PFSK-1 (cell line): Measurements from ENCODE around the gene TGFBRAP1.

ENCODE experiments used
- POLR2AphosphoS5 ChIP-seq: IDR thresholded peaks from 2 replicates; pipeline ENCODE4 v1.6.1; 2012; ENCODE audit warnings: low read depth, mild to moderate bottlenecking, control low read depth, low read length, moderate library complexity
- TAF1 ChIP-seq: IDR thresholded peaks from 2 replicates; pipeline ENCODE4 v1.6.1; 2012; ENCODE audit warnings: low read length, control low read depth, borderline replicate concordance; ENCODE audit not compliant: insufficient read depth

GRCh38 chr2:105313877-105314276, 15.7 kb downstream of the TGFBRAP1 start:
- no peak for TF ChIP-seq TAF1
- no peak for TF ChIP-seq POLR2AphosphoS5
